ENCODE measurements around the gene KLHDC7A.

Gene KLHDC7A

GRCh38 chr1:18515120-18515667, 34.5 kb downstream of the KLHDC7A start:
- H3K9me3 ChIP-seq (ENCODE audit: control insufficient read depth, low read depth, low read length), result peaks cover 9% of the 10 kb centered on the region
- H3K9ac ChIP-seq (ENCODE audit: low read length), result no peak overlapping the region
- no peaks in the 10 kb centered on the region for H3K27me3 ChIP-seq (ENCODE audit: control insufficient read depth, insufficient read depth, low read length)
- peaks cover 4% of the 10 kb centered on the region for H3K4me1 ChIP-seq (ENCODE audit: control insufficient read depth, low read depth, low read length)
- H3K27ac ChIP-seq (ENCODE audit: low read length), result no peak overlapping the region
- H3K36me3 ChIP-seq (ENCODE audit: control insufficient read depth, low read depth, low read length), result no peaks in the 10 kb centered on the region
- H3K4me3 ChIP-seq (ENCODE audit: low read length), result no peak overlapping the region

- Histone ChIP-seq H3K27me3 (ENCODE audit: control insufficient read depth, insufficient read depth, low read length) (no peaks in the 10 kb centered on the region), H3K9me3 (ENCODE audit: control insufficient read depth, low read depth, low read length) (peaks cover 9% of the 10 kb centered on the region), H3K27ac (ENCODE audit: low read length) (no peak overlapping the region), H3K36me3 (ENCODE audit: control insufficient read depth, low read depth, low read length) (no peaks in the 10 kb centered on the region), H3K4me1 (ENCODE audit: control insufficient read depth, low read depth, low read length) (no peaks in the 10 kb centered on the region), H3K4me3 (ENCODE audit: low read length) (no peak overlapping the region), H3K9ac (ENCODE audit: low read length) (no peak overlapping the region)
These were observed 35.7 kb downstream of the KLHDC7A start for GRCh38 chr1:18516473-18516872.

GRCh38 chr1:18526436-18527275, 45.9 kb downstream of the KLHDC7A start:
- Histone ChIP-seq H3K27ac (ENCODE audit: low read length) (no peak overlapping the region), H3K36me3 (ENCODE audit: control insufficient read depth, low read depth, low read length) (no peaks in the 10 kb centered on the region), H3K4me1 (ENCODE audit: control insufficient read depth, low read depth, low read length) (no peaks in the 10 kb centered on the region), H3K9me3 (ENCODE audit: control insufficient read depth, low read depth, low read length) (no peaks in the 10 kb centered on the region), H3K27me3 (ENCODE audit: control insufficient read depth, insufficient read depth, low read length) (no peaks in the 10 kb centered on the region), H3K9ac (ENCODE audit: low read length) (no peak overlapping the region), H3K4me3 (ENCODE audit: low read length) (no peak overlapping the region)

GRCh38 chr1:18527514-18527913, 46.8 kb downstream of the KLHDC7A start:
- Histone ChIP-seq H3K27me3 (ENCODE audit: control insufficient read depth, insufficient read depth, low read length) (no peaks in the 10 kb centered on the region), H3K9me3 (ENCODE audit: control insufficient read depth, low read depth, low read length) (no peaks in the 10 kb centered on the region), H3K9ac (ENCODE audit: low read length) (no peak overlapping the region), H3K36me3 (ENCODE audit: control insufficient read depth, low read depth, low read length) (no peaks in the 10 kb centered on the region), H3K4me3 (ENCODE audit: low read length) (no peak overlapping the region), H3K27ac (ENCODE audit: low read length) (no peak overlapping the region), H3K4me1 (ENCODE audit: control insufficient read depth, low read depth, low read length) (no peaks in the 10 kb centered on the region)

- Histone ChIP-seq H3K9ac (ENCODE audit: low read length) (no peak overlapping the region), H3K27ac (ENCODE audit: low read length) (no peak overlapping the region), H3K4me3 (ENCODE audit: low read length) (no peak overlapping the region), H3K36me3 (ENCODE audit: control insufficient read depth, low read depth, low read length) (no peaks in the 10 kb centered on the region), H3K9me3 (ENCODE audit: control insufficient read depth, low read depth, low read length) (no peaks in the 10 kb centered on the region), H3K4me1 (ENCODE audit: control insufficient read depth, low read depth, low read length) (no peaks in the 10 kb centered on the region), H3K27me3 (ENCODE audit: control insufficient read depth, insufficient read depth, low read length) (no peaks in the 10 kb centered on the region)
These were observed 47.2 kb downstream of the KLHDC7A start for GRCh38 chr1:18527921-18528320.

GRCh38 chr1:18528616-18529015, 47.9 kb downstream of the KLHDC7A start:
- no peaks in the 10 kb centered on the region for H3K9me3 ChIP-seq (ENCODE audit: control insufficient read depth, low read depth, low read length)
- peaks cover 2% of the 10 kb centered on the region for H3K4me1 ChIP-seq (ENCODE audit: control insufficient read depth, low read depth, low read length)
- H3K27me3 ChIP-seq (ENCODE audit: control insufficient read depth, insufficient read depth, low read length), result no peaks in the 10 kb centered on the region
- no peak overlapping the region for H3K27ac ChIP-seq (ENCODE audit: low read length)
- H3K36me3 ChIP-seq (ENCODE audit: control insufficient read depth, low read depth, low read length), result no peaks in the 10 kb centered on the region
- H3K9ac ChIP-seq (ENCODE audit: low read length), result no peak overlapping the region
- H3K4me3 ChIP-seq (ENCODE audit: low read length), result no peak overlapping the region

- H3K27me3 ChIP-seq (ENCODE audit: control insufficient read depth, insufficient read depth, low read length), result no peaks in the 10 kb centered on the region
- no peak overlapping the region for H3K9ac ChIP-seq (ENCODE audit: low read length)
- H3K27ac ChIP-seq (ENCODE audit: low read length), result no peak overlapping the region
- H3K9me3 ChIP-seq (ENCODE audit: control insufficient read depth, low read depth, low read length), result no peaks in the 10 kb centered on the region
- H3K36me3 ChIP-seq (ENCODE audit: control insufficient read depth, low read depth, low read length), result no peaks in the 10 kb centered on the region
- no peak overlapping the region for H3K4me3 ChIP-seq (ENCODE audit: low read length)
- H3K4me1 ChIP-seq (ENCODE audit: control insufficient read depth, low read depth, low read length), result peaks cover 3% of the 10 kb centered on the region
These were observed 49.0 kb downstream of the KLHDC7A start for GRCh38 chr1:18529714-18530113.

- no peak overlapping the region for H3K27ac ChIP-seq (ENCODE audit: low read length)
- no peak overlapping the region for H3K9ac ChIP-seq (ENCODE audit: low read length)
- H3K36me3 ChIP-seq (ENCODE audit: control insufficient read depth, low read depth, low read length), result no peaks in the 10 kb centered on the region
- no peaks in the 10 kb centered on the region for H3K9me3 ChIP-seq (ENCODE audit: control insufficient read depth, low read depth, low read length)
- H3K27me3 ChIP-seq (ENCODE audit: control insufficient read depth, insufficient read depth, low read length), result no peaks in the 10 kb centered on the region
- peaks cover 3% of the 10 kb centered on the region for H3K4me1 ChIP-seq (ENCODE audit: control insufficient read depth, low read depth, low read length)
- no peak overlapping the region for H3K4me3 ChIP-seq (ENCODE audit: low read length)
These were observed 50.1 kb downstream of the KLHDC7A start for GRCh38 chr1:18530587-18531502.

- Histone ChIP-seq H3K9ac (ENCODE audit: low read length) (no peak overlapping the region), H3K27ac (ENCODE audit: low read length) (no peak overlapping the region), H3K9me3 (ENCODE audit: control insufficient read depth, low read depth, low read length) (no peaks in the 10 kb centered on the region), H3K36me3 (ENCODE audit: control insufficient read depth, low read depth, low read length) (no peaks in the 10 kb centered on the region), H3K4me3 (ENCODE audit: low read length) (no peak overlapping the region), H3K27me3 (ENCODE audit: control insufficient read depth, insufficient read depth, low read length) (no peaks in the 10 kb centered on the region), H3K4me1 (ENCODE audit: control insufficient read depth, low read depth, low read length) (peaks cover 3% of the 10 kb centered on the region)
These were observed 50.7 kb downstream of the KLHDC7A start for GRCh38 chr1:18531503-18531845.

- no peaks in the 10 kb centered on the region for H3K9me3 ChIP-seq (ENCODE audit: control insufficient read depth, low read depth, low read length)
- no peak overlapping the region for H3K27ac ChIP-seq (ENCODE audit: low read length)
- H3K9ac ChIP-seq (ENCODE audit: low read length), result no peak overlapping the region
- no peak overlapping the region for H3K4me3 ChIP-seq (ENCODE audit: low read length)
- H3K4me1 ChIP-seq (ENCODE audit: control insufficient read depth, low read depth, low read length), result peaks cover 3% of the 10 kb centered on the region
- no peaks in the 10 kb centered on the region for H3K36me3 ChIP-seq (ENCODE audit: control insufficient read depth, low read depth, low read length)
- H3K27me3 ChIP-seq (ENCODE audit: control insufficient read depth, insufficient read depth, low read length), result no peaks in the 10 kb centered on the region
These were observed 51.9 kb downstream of the KLHDC7A start for GRCh38 chr1:18532390-18533170.

- H3K9ac ChIP-seq (ENCODE audit: low read length), result no peak overlapping the region
- no peaks in the 10 kb centered on the region for H3K27me3 ChIP-seq (ENCODE audit: control insufficient read depth, insufficient read depth, low read length)
- H3K36me3 ChIP-seq (ENCODE audit: control insufficient read depth, low read depth, low read length), result no peaks in the 10 kb centered on the region
- H3K4me3 ChIP-seq (ENCODE audit: low read length), result no peak overlapping the region
- no peak overlapping the region for H3K27ac ChIP-seq (ENCODE audit: low read length)
- H3K9me3 ChIP-seq (ENCODE audit: control insufficient read depth, low read depth, low read length), result no peaks in the 10 kb centered on the region
- H3K4me1 ChIP-seq (ENCODE audit: control insufficient read depth, low read depth, low read length), result peaks cover 3% of the 10 kb centered on the region
These were observed 52.5 kb downstream of the KLHDC7A start for GRCh38 chr1:18533259-18533658.
